GM21528 (cell line): Measurements from ENCODE around the gene UNC5A.

Experiments
- ATAC-seq: cut with Tn5 transposase; IDR thresholded peaks from one replicate; pipeline ENCODE4 v1.9.1; 2021; ENCODE audit warnings: mild to moderate bottlenecking, moderate library complexity; ENCODE audit not compliant: unreplicated experiment, low FRiP score

The UNC5A gene

GRCh38 chr5:176818391-176819098, 8.2 kb downstream of the UNC5A start:
- ATAC-seq, result peak; percentile 65

- no peak for ATAC-seq
Measured at GRCh38 chr5:176819476-176819875, 9.1 kb downstream of the UNC5A start.

GRCh38 chr5:176820937-176821336, 10.6 kb downstream of the UNC5A start:
- ATAC-seq, result no peak

- no peak for ATAC-seq
Measured at GRCh38 chr5:176821441-176821840, 11.1 kb downstream of the UNC5A start.

GRCh38 chr5:176822041-176822792, 11.9 kb downstream of the UNC5A start:
- no peak for ATAC-seq

GRCh38 chr5:176822793-176823481, 12.6 kb downstream of the UNC5A start:
- ATAC-seq, result no peak

- no peak for ATAC-seq
Measured at GRCh38 chr5:176823869-176824412, 13.6 kb downstream of the UNC5A start.

- no peak for ATAC-seq
Measured at GRCh38 chr5:176824604-176825003, 14.2 kb downstream of the UNC5A start.

GRCh38 chr5:176825234-176825633, 14.9 kb downstream of the UNC5A start:
- ATAC-seq, result no peak

GRCh38 chr5:176825957-176826356, 15.6 kb downstream of the UNC5A start:
- no peak for ATAC-seq

- no peak for ATAC-seq
Measured at GRCh38 chr5:176827736-176828414, 17.5 kb downstream of the UNC5A start.

- ATAC-seq, result no peak
Measured at GRCh38 chr5:176829320-176829719, 19.0 kb downstream of the UNC5A start.

GRCh38 chr5:176830422-176830994, 20.1 kb downstream of the UNC5A start:
- ATAC-seq, result no peak

- no peak for ATAC-seq
Measured at GRCh38 chr5:176830995-176831423, 20.6 kb downstream of the UNC5A start.

GRCh38 chr5:176831425-176831824, 21.1 kb downstream of the UNC5A start:
- ATAC-seq, result no peak

- ATAC-seq, result no peak
Measured at GRCh38 chr5:176832162-176832561, 21.8 kb downstream of the UNC5A start.

GRCh38 chr5:176833286-176833685, 22.9 kb downstream of the UNC5A start:
- no peak for ATAC-seq

- ATAC-seq, result no peak
Measured at GRCh38 chr5:176835918-176836317, 25.6 kb downstream of the UNC5A start.

- no peak for ATAC-seq
Measured at GRCh38 chr5:176836811-176837706, 26.7 kb downstream of the UNC5A start.
